HepG2 (cell line): ENCODE data around the gene SLC4A11. TPM values are rescaled to one million over a fixed set of nuclear protein-coding genes. Genes with fewer than 3 reads are reported as not detected.

Experiments
- ARID2 ChIP-seq: sonication (generic); formaldehyde crosslinking; IDR thresholded peaks from 2 replicates; pipeline ENCODE4 v1.8.1; 2022; ENCODE audit warnings: mild to moderate bottlenecking, missing genetic modification reagents, borderline replicate concordance
- ATF7 ChIP-seq, 2 experiments: fragments of 450-650 bp in 1 of 2; sonication (generic) in 1 of 2; formaldehyde crosslinking in 1 of 2; IDR thresholded peaks; 2 replicates each; pipeline versions ENCODE4 v1.4.0 to v1.6.1; 2016 to 2020; ENCODE audit warnings: antibody characterized with exemption in 1 of 2, mild to moderate bottlenecking in 1 of 2, missing genetic modification reagents in 1 of 2
- BHLHE40 ChIP-seq: IDR thresholded peaks from 2 replicates; pipeline ENCODE4 v1.6.1; 2011; ENCODE audit warnings: low read length, improper control_type of control experiment
- FOXK2 ChIP-seq: fragments of 450-650 bp; IDR thresholded peaks from 2 replicates; pipeline ENCODE4 v1.6.1; 2016
- HES4 ChIP-seq: sonication (generic); formaldehyde crosslinking; IDR thresholded peaks from 2 replicates; pipeline ENCODE4 v1.9.0; 2021; ENCODE audit warnings: mild to moderate bottlenecking, missing genetic modification reagents, borderline replicate concordance
- KDM1A ChIP-seq: IDR thresholded peaks from 2 replicates; pipeline ENCODE4 v1.6.1; 2016; ENCODE audit warnings: missing compliant biosample characterization
- MIXL1 ChIP-seq: IDR thresholded peaks from 2 replicates; pipeline ENCODE4 v1.6.1; 2016
- NFIC ChIP-seq: IDR thresholded peaks from 2 replicates; pipeline ENCODE4 v1.6.1; 2012; ENCODE audit warnings: mild to moderate bottlenecking, low read length, inconsistent platforms
- PAX8 ChIP-seq: sonication (generic); formaldehyde crosslinking; IDR thresholded peaks from 2 replicates; pipeline ENCODE4 v1.8.0; 2022; ENCODE audit warnings: mild to moderate bottlenecking, missing genetic modification reagents, borderline replicate concordance
- PRMT3 ChIP-seq: sonication (generic); formaldehyde crosslinking; IDR thresholded peaks from 2 replicates; pipeline ENCODE4 v1.8.1; 2022; ENCODE audit warnings: low read depth, mild to moderate bottlenecking, moderate library complexity, missing genetic modification reagents, borderline replicate concordance
- RNF2 ChIP-seq: fragments of 450-650 bp; conservative IDR thresholded peaks from 2 replicates; pipeline ENCODE4 v1.6.1; 2016; ENCODE audit warnings: low read depth
- TBX2 ChIP-seq: sonication (generic); formaldehyde crosslinking; IDR thresholded peaks from 2 replicates; pipeline ENCODE4 v1.5.0; 2020; ENCODE audit warnings: missing genetic modification reagents, mild to moderate bottlenecking, borderline replicate concordance
- TRIM24 ChIP-seq: sonication (generic); formaldehyde crosslinking; IDR thresholded peaks from 2 replicates; pipeline ENCODE4 v1.8.0; 2022; ENCODE audit warnings: mild to moderate bottlenecking, missing genetic modification reagents
- ZFP36L2 ChIP-seq: sonication (generic); formaldehyde crosslinking; IDR thresholded peaks from 2 replicates; pipeline ENCODE4 v1.4.0; 2020; ENCODE audit warnings: missing genetic modification reagents
- ZKSCAN8 ChIP-seq: IDR thresholded peaks from 2 replicates; pipeline ENCODE4 v1.6.1; 2016; ENCODE audit warnings: borderline replicate concordance, missing genetic modification reagents, missing compliant biosample characterization
- ZNF121 ChIP-seq: sonication (generic); formaldehyde crosslinking; IDR thresholded peaks from 2 replicates; pipeline ENCODE4 v1.5.0; 2020; ENCODE audit warnings: mild to moderate bottlenecking, missing genetic modification reagents
- ZNF138 ChIP-seq: sonication (generic); formaldehyde crosslinking; IDR thresholded peaks from 2 replicates; pipeline ENCODE4 v1.5.0; 2020; ENCODE audit warnings: mild to moderate bottlenecking, low read depth, missing genetic modification reagents
- ZNF234 ChIP-seq: sonication (generic); formaldehyde crosslinking; conservative IDR thresholded peaks from 2 replicates; pipeline ENCODE4 v1.5.1; 2020; ENCODE audit warnings: mild to moderate bottlenecking, missing genetic modification reagents
- ZNF34 ChIP-seq: sonication (generic); formaldehyde crosslinking; IDR thresholded peaks from 2 replicates; pipeline ENCODE4 v1.4.0; 2020; ENCODE audit warnings: mild to moderate bottlenecking, missing genetic modification reagents, borderline replicate concordance
- ZNF510 ChIP-seq: sonication (generic); formaldehyde crosslinking; IDR thresholded peaks from 2 replicates; pipeline ENCODE4 v1.4.0; 2020; ENCODE audit warnings: low read depth, mild to moderate bottlenecking, missing genetic modification reagents
- ZNF564 ChIP-seq: sonication (generic); formaldehyde crosslinking; IDR thresholded peaks from 2 replicates; pipeline ENCODE4 v1.8.1; 2023; ENCODE audit warnings: mild to moderate bottlenecking, missing genetic modification reagents
- ZNF615 ChIP-seq: sonication (generic); formaldehyde crosslinking; IDR thresholded peaks from 2 replicates; pipeline ENCODE4 v1.5.0; 2020; ENCODE audit warnings: mild to moderate bottlenecking, missing genetic modification reagents, borderline replicate concordance
- ZNF644 ChIP-seq: IDR thresholded peaks from 2 replicates; pipeline ENCODE4 v1.6.1; 2016; ENCODE audit warnings: low read depth
- ZNF678 ChIP-seq: sonication (generic); formaldehyde crosslinking; IDR thresholded peaks from 2 replicates; pipeline ENCODE4 v1.4.0; 2020; ENCODE audit warnings: mild to moderate bottlenecking, missing genetic modification reagents
- ZNF737 ChIP-seq: sonication (generic); formaldehyde crosslinking; IDR thresholded peaks from 2 replicates; pipeline ENCODE4 v1.5.0; 2020; ENCODE audit warnings: missing genetic modification reagents, mild to moderate bottlenecking, borderline replicate concordance
- ZSCAN25 ChIP-seq: sonication (generic); formaldehyde crosslinking; IDR thresholded peaks from 2 replicates; pipeline ENCODE4 v1.8.0; 2022; ENCODE audit warnings: mild to moderate bottlenecking, missing genetic modification reagents
- polyA plus RNA-seq, 8 experiments: library from polyadenylated mRNA; depleted of rRNA in 3 of 8; stranded (reverse) in 7 of 8; unstranded in 1 of 8; fragments of >200 nt; fragmentation: Illumina TruSeq in 4 of 8; extraction: Trizol in 4 of 8; gene quantifications; 2 replicates each; pipeline versions ENCODE4 v1.2.1 to v1.2.3, GENCODE V29; 2011 to 2016; ENCODE audit warnings: low read depth in 4 of 8, missing spikeins in 1 of 8, mixed read lengths in 1 of 8; ENCODE audit not compliant: insufficient read depth in 1 of 8
- total RNA-seq, 5 experiments: library from RNA; depleted of rRNA; stranded (reverse); fragments of >200 nt; fragmentation: Illumina TruSeq; extraction: Trizol; gene quantifications; 2 replicates each; pipeline ENCODE4 v1.2.3, GENCODE V29; 2016; ENCODE audit warnings: low read depth in 1 of 5
- TF ChIP-seq, protein P1 (sequence below): conservative IDR thresholded peaks from 2 replicates; pipeline ENCODE4 v1.6.1; 2018; ENCODE audit warnings: missing genetic modification reagents
- TF ChIP-seq, protein P2 (sequence below): sonication (generic); formaldehyde crosslinking; IDR thresholded peaks from 2 replicates; pipeline ENCODE4 v1.4.0; 2020; ENCODE audit warnings: missing genetic modification reagents
- TF ChIP-seq, protein P3 (sequence below): sonication (generic); formaldehyde crosslinking; IDR thresholded peaks from 2 replicates; pipeline ENCODE4 v1.8.1; 2023; ENCODE audit warnings: mild to moderate bottlenecking, missing genetic modification reagents, borderline replicate concordance

The SLC4A11 gene
- total and polyA plus RNA-seq, 2 of the 13 experiments (the other 11 are each of a cell fraction or from before 2014, with no cell fraction given): 3.9 to 27.0 TPM

DNA sequence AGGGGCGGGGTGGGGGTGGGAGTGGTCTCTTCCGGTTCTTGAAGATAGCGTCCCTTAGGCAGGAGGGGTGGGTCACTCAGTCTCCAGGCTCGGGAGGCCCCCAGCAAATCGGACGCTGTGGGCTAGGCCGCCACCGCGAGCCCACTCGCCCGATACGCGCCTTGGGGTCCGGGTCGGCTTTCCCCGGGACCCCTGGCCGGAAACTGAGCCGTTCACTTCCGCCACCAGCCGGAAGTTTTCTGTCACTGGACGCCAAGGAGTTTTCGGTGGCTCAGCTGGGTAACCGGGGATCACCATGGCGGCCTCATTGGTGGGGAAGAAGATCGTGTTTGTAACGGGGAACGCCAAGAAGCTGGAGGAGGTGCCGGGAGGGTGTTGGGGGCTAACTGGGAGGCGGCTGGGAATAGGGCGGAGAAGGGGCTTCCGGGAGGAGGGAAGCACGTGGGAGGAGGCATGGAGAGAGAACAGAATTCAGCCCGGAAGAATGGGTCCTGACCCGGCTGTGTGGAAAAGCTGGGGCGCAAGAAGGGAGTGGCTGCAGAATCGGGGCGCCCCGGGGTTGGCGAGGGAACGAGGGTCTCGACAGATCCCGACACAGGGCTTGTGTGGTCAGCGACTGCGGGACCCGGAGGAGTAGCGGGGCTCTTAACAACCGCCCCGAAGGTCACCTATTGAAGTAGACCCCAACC is 29.6 kb downstream of the SLC4A11 start, which contains the start of gene ITPA (continued):
- TF ChIP-seq ARID2 (CRISPR knock-in tag) (peak; percentile 77; the same call in 1 of the 2 replicates), PRMT3 (no peak), NFIC (peak; percentile 50; the same call in 1 of the 2 replicates), ZNF138 (CRISPR knock-in tag) (no peak), PAX8 (CRISPR knock-in tag) (0 out of 2 replicates have a peak, but pooled peaks have one; percentile 29), RNF2 (peak; percentile 43; the same call in 1 of the 2 replicates), HES4 (CRISPR knock-in tag) (peak; percentile 66; the same call in 1 of the 2 replicates), TBX2 (CRISPR knock-in tag) (peak; percentile 83; the same call in 1 of the 2 replicates), ZNF234 (CRISPR knock-in tag) (0 out of 2 replicates have a peak, but pooled peaks have one; percentile 57), ZNF644 (peak; percentile 58; the same call in 1 of the 2 replicates), MIXL1 (CRISPR knock-in tag) (0 out of 2 replicates have a peak, but pooled peaks have one; percentile 61), ZNF678 (peak; percentile 71; the same call in 1 of the 2 replicates), ZNF564 (CRISPR knock-in tag) (no peak; the same call in 1 of the 2 replicates), ZSCAN25 (CRISPR knock-in tag) (peak; percentile 77), KDM1A (CRISPR knock-in tag) (no peak), ZNF34 (CRISPR knock-in tag) (no peak; the same call in none of the 2 replicates), ZNF615 (CRISPR knock-in tag) (peak; percentile 97), FOXK2 (no peak), ZNF121 (CRISPR knock-in tag) (peak; percentile 26; the same call in 1 of the 2 replicates), ZKSCAN8 (CRISPR knock-in tag) (no peak), ZNF510 (CRISPR knock-in tag) (peak; percentile 99; the same call in 1 of the 2 replicates), TRIM24 (no peak), ATF7 (IDR thresholded peaks at IDR 0.05) (no peak), ATF7 (CRISPR knock-in tag; IDR thresholded peaks at IDR 0.05) (peak; percentile 45), BHLHE40 (peak; percentile 19; the same call in 1 of the 2 replicates), ZNF737 (no peak; the same call in 1 of the 2 replicates), ZFP36L2 (no peak)
- TF ChIP-seq, protein P1, sequence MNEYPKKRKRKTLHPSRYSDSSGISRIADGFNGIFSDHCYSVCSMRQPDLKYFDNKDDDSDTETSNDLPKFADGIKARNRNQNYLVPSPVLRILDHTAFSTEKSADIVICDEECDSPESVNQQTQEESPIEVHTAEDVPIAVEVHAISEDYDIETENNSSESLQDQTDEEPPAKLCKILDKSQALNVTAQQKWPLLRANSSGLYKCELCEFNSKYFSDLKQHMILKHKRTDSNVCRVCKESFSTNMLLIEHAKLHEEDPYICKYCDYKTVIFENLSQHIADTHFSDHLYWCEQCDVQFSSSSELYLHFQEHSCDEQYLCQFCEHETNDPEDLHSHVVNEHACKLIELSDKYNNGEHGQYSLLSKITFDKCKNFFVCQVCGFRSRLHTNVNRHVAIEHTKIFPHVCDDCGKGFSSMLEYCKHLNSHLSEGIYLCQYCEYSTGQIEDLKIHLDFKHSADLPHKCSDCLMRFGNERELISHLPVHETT (CRISPR knock-in tag): peak; percentile 62; the same call in 1 of the 2 replicates
- TF ChIP-seq, protein P2, sequence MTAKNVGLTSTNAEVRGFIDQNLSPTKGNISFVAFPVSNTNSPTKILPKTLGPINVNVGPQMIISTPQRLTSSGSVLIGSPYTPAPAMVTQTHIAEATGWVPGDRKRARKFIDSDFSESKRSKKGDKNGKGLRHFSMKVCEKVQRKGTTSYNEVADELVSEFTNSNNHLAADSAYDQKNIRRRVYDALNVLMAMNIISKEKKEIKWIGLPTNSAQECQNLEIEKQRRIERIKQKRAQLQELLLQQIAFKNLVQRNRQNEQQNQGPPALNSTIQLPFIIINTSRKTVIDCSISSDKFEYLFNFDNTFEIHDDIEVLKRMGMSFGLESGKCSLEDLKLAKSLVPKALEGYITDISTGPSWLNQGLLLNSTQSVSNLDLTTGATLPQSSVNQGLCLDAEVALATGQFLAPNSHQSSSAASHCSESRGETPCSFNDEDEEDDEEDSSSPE (CRISPR knock-in tag): peak; percentile 76
- TF ChIP-seq, protein P3, sequence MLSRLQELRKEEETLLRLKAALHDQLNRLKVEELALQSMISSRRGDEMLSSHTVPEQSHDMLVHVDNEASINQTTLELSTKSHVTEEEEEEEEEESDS (CRISPR knock-in tag): 0 out of 2 replicates have a peak, but pooled peaks have one; percentile 24
